HG03439 (cell line): Measurements from ENCODE around the gene LINC01488.

ENCODE experiments used
- ATAC-seq: cut with Tn5 transposase; IDR thresholded peaks from one replicate; pipeline ENCODE4 v1.9.1; 2021; ENCODE audit warnings: mild to moderate bottlenecking, moderate library complexity; ENCODE audit not compliant: unreplicated experiment

Gene LINC01488

GRCh38 chr11:69444381-69445130, 36.9 kb upstream of the LINC01488 start:
- no peak for ATAC-seq

- ATAC-seq, result no peak
These were observed 36.4 kb upstream of the LINC01488 start for GRCh38 chr11:69445131-69445470.

- no peak for ATAC-seq
These were observed 35.4 kb upstream of the LINC01488 start for GRCh38 chr11:69446108-69446507.

- no peak for ATAC-seq
These were observed 33.7 kb upstream of the LINC01488 start for GRCh38 chr11:69447786-69448185.

- no peak for ATAC-seq
These were observed 32.8 kb upstream of the LINC01488 start for GRCh38 chr11:69448471-69449284.

- ATAC-seq, result no peak
These were observed 32.0 kb upstream of the LINC01488 start for GRCh38 chr11:69449320-69450063.

GRCh38 chr11:69450064-69450856, 31.2 kb upstream of the LINC01488 start:
- no peak for ATAC-seq

GRCh38 chr11:69450857-69451220, 30.6 kb upstream of the LINC01488 start:
- ATAC-seq, result no peak

GRCh38 chr11:69451289-69451688, 30.2 kb upstream of the LINC01488 start:
- no peak for ATAC-seq

- ATAC-seq, result no peak
These were observed 29.1 kb upstream of the LINC01488 start for GRCh38 chr11:69452206-69452987.

- no peak for ATAC-seq
These were observed 28.3 kb upstream of the LINC01488 start for GRCh38 chr11:69453151-69453550.

GRCh38 chr11:69454018-69454417, 27.4 kb upstream of the LINC01488 start:
- ATAC-seq, result no peak

GRCh38 chr11:69455969-69456368, 25.5 kb upstream of the LINC01488 start:
- ATAC-seq, result no peak

GRCh38 chr11:69456712-69457111, 24.8 kb upstream of the LINC01488 start:
- no peak for ATAC-seq

GRCh38 chr11:69459848-69460539, 21.5 kb upstream of the LINC01488 start:
- ATAC-seq, result no peak

GRCh38 chr11:69460540-69461257, 20.8 kb upstream of the LINC01488 start:
- ATAC-seq, result no peak

GRCh38 chr11:69461272-69461962, 20.0 kb upstream of the LINC01488 start:
- ATAC-seq, result no peak
